IgD-negative memory B cell (primary cell): ENCODE measurements around the gene ALOX5. TPM values are rescaled to one million over a fixed set of nuclear protein-coding genes. Genes with fewer than 3 reads are reported as not detected.

Source experiments
- H3K27ac Mint-ChIP-seq, 3 donors: one replicate each; pipeline ENCODE4 v1.8.0; 2020 to 2022; ENCODE audit warnings: mild to moderate bottlenecking in 3 of 3, mixed read lengths in 3 of 3, moderate library complexity in 1 of 3
- H3K27me3 Mint-ChIP-seq: one replicate; pipeline ENCODE4 v1.8.0; 2021; ENCODE audit warnings: mixed read lengths
- H3K36me3 Mint-ChIP-seq: one replicate; pipeline ENCODE4 v1.8.0; 2020; ENCODE audit warnings: mild to moderate bottlenecking, mixed read lengths
- H3K4me1 Mint-ChIP-seq, 3 donors: one replicate each; pipeline ENCODE4 v1.8.0; 2020 to 2022; ENCODE audit warnings: mixed read lengths in 3 of 3, mild to moderate bottlenecking in 1 of 3
- H3K4me3 Mint-ChIP-seq, 4 donors: one replicate each; pipeline ENCODE4 v1.8.0; 2020 to 2022; ENCODE audit warnings: mild to moderate bottlenecking in 4 of 4, mixed read lengths in 4 of 4, moderate library complexity in 3 of 4
- H3K9me3 Mint-ChIP-seq, 3 donors: one replicate each; pipeline ENCODE4 v1.8.0; 2020 to 2021; ENCODE audit warnings: mixed read lengths in 3 of 3, mild to moderate bottlenecking in 1 of 3
- polyA plus RNA-seq: library from polyadenylated mRNA; unstranded; fragments of 300-500 nt; fragmentation: Illumina TruSeq; gene quantifications from one replicate; pipeline ENCODE4 v1.2.3, GENCODE V29; 2021

The ALOX5 gene
- polyA plus RNA-seq, 1 donor from 2014 or later: 193 TPM

- peak overlapping the region in 2 of 3 donors; percentile 14 to 41 for H3K27ac Mint-ChIP-seq
- H3K4me1 Mint-ChIP-seq: peaks cover 6 to 11% (median 6%) of the 10 kb centered on the region in 3 donors
- peaks cover 6% of the 10 kb centered on the region for H3K36me3 Mint-ChIP-seq
- no peaks in the 10 kb centered on the region for H3K9me3 Mint-ChIP-seq
- H3K27me3 Mint-ChIP-seq: no peaks in the 10 kb centered on the region
- no peak overlapping the region for H3K4me3 Mint-ChIP-seq
These were observed 71.2 kb downstream of the ALOX5 start for GRCh38 chr10:45444976-45445898.

GRCh38 chr10:45446858-45447257, 72.8 kb downstream of the ALOX5 start:
- Mint-ChIP-seq H3K27ac (no peak overlapping the region), H3K4me3 (no peak overlapping the region), H3K36me3 (peaks cover 12% of the 10 kb centered on the region), H3K9me3 (peaks cover 0 to 6% (median 2%) of the 10 kb centered on the region in 3 donors), H3K27me3 (no peaks in the 10 kb centered on the region), H3K4me1 (peaks cover 3 to 14% (median 14%) of the 10 kb centered on the region in 3 donors)

- H3K36me3 Mint-ChIP-seq: peaks cover 12% of the 10 kb centered on the region
These were observed 73.4 kb downstream of the ALOX5 start for GRCh38 chr10:45447416-45447815.

GRCh38 chr10:45450866-45451265, 76.8 kb downstream of the ALOX5 start:
- H3K4me3 Mint-ChIP-seq: peak overlapping the region in 1 of 4 donors; percentile 1
- H3K27me3 Mint-ChIP-seq: no peaks in the 10 kb centered on the region
- peaks cover 14% of the 10 kb centered on the region for H3K36me3 Mint-ChIP-seq
- peaks cover 21 to 41% (median 38%) of the 10 kb centered on the region in 3 donors for H3K4me1 Mint-ChIP-seq
- peaks cover 0 to 6% (median 2%) of the 10 kb centered on the region in 3 donors for H3K9me3 Mint-ChIP-seq
- H3K27ac Mint-ChIP-seq: peak overlapping the region in 1 of 3 donors; percentile 37

More at GRCh38 chr10:45447416-45447815, 73.4 kb downstream of the ALOX5 start:
- peaks cover 0 to 6% (median 2%) of the 10 kb centered on the region in 3 donors for H3K9me3 Mint-ChIP-seq
- no peak overlapping the region for H3K4me3 Mint-ChIP-seq
- peaks cover 3 to 17% (median 11%) of the 10 kb centered on the region in 3 donors for H3K4me1 Mint-ChIP-seq
- no peaks in the 10 kb centered on the region for H3K27me3 Mint-ChIP-seq
- peak overlapping the region in 1 of 3 donors; percentile 78 for H3K27ac Mint-ChIP-seq

GRCh38 chr10:45451407-45451806, 77.4 kb downstream of the ALOX5 start:
- H3K4me3 Mint-ChIP-seq: no peak overlapping the region
- no peaks in the 10 kb centered on the region for H3K27me3 Mint-ChIP-seq
- peak overlapping the region in 1 of 3 donors; percentile 37 for H3K27ac Mint-ChIP-seq
- H3K36me3 Mint-ChIP-seq: peaks cover 14% of the 10 kb centered on the region
- peaks cover 22 to 41% (median 38%) of the 10 kb centered on the region in 3 donors for H3K4me1 Mint-ChIP-seq
- peaks cover 0 to 6% (median 2%) of the 10 kb centered on the region in 3 donors for H3K9me3 Mint-ChIP-seq

- peaks cover 0 to 6% (median 2%) of the 10 kb centered on the region in 3 donors for H3K9me3 Mint-ChIP-seq
- no peak overlapping the region for H3K27ac Mint-ChIP-seq
- peaks cover 12% of the 10 kb centered on the region for H3K36me3 Mint-ChIP-seq
- no peaks in the 10 kb centered on the region for H3K27me3 Mint-ChIP-seq
- peaks cover 22 to 43% (median 36%) of the 10 kb centered on the region in 3 donors for H3K4me1 Mint-ChIP-seq
- H3K4me3 Mint-ChIP-seq: no peak overlapping the region
These were observed 78.3 kb downstream of the ALOX5 start for GRCh38 chr10:45452268-45452667.

- Mint-ChIP-seq H3K27ac (peak overlapping the region; percentile 40 to 86 (median 64)), H3K9me3 (peaks cover 0 to 6% (median 2%) of the 10 kb centered on the region in 3 donors), H3K27me3 (no peaks in the 10 kb centered on the region), H3K36me3 (peaks cover 11% of the 10 kb centered on the region), H3K4me3 (no peak overlapping the region), H3K4me1 (peaks cover 22 to 46% (median 39%) of the 10 kb centered on the region in 3 donors)
These were observed 78.9 kb downstream of the ALOX5 start for GRCh38 chr10:45452743-45453452.

GRCh38 chr10:45453639-45454255, 79.7 kb downstream of the ALOX5 start:
- H3K4me3 Mint-ChIP-seq: peak overlapping the region in 2 of 4 donors; percentile 76 to 81
- H3K27me3 Mint-ChIP-seq: no peaks in the 10 kb centered on the region
- H3K36me3 Mint-ChIP-seq: peaks cover 14% of the 10 kb centered on the region
- peaks cover 25 to 49% (median 45%) of the 10 kb centered on the region in 3 donors for H3K4me1 Mint-ChIP-seq
- peak overlapping the region; percentile 64 to 86 (median 78) for H3K27ac Mint-ChIP-seq
- peaks cover 0 to 6% (median 2%) of the 10 kb centered on the region in 3 donors for H3K9me3 Mint-ChIP-seq

- Mint-ChIP-seq H3K4me3 (peak overlapping the region in 1 of 4 donors; percentile 42), H3K27ac (peak overlapping the region; percentile 64 to 86 (median 67))
These were observed 80.2 kb downstream of the ALOX5 start for GRCh38 chr10:45454262-45454661.

GRCh38 chr10:45454859-45455258, 80.8 kb downstream of the ALOX5 start:
- H3K9me3 Mint-ChIP-seq: peaks cover 0 to 6% (median 2%) of the 10 kb centered on the region in 3 donors
- H3K27me3 Mint-ChIP-seq: no peaks in the 10 kb centered on the region
- peak overlapping the region; percentile 64 to 96 (median 86) for H3K27ac Mint-ChIP-seq
- H3K4me1 Mint-ChIP-seq: peaks cover 31 to 55% (median 51%) of the 10 kb centered on the region in 3 donors
- peak overlapping the region in 3 of 4 donors; percentile 25 to 78 (median 60) for H3K4me3 Mint-ChIP-seq
- peaks cover 20% of the 10 kb centered on the region for H3K36me3 Mint-ChIP-seq

More at GRCh38 chr10:45454262-45454661, 80.2 kb downstream of the ALOX5 start:
- Mint-ChIP-seq H3K36me3 (peaks cover 20% of the 10 kb centered on the region), H3K27me3 (no peaks in the 10 kb centered on the region), H3K4me1 (peaks cover 27 to 53% (median 50%) of the 10 kb centered on the region in 3 donors), H3K9me3 (peaks cover 0 to 6% (median 2%) of the 10 kb centered on the region in 3 donors)

GRCh38 chr10:45456233-45456632, 82.2 kb downstream of the ALOX5 start:
- Mint-ChIP-seq H3K27ac (peak overlapping the region; percentile 16 to 95 (median 64)), H3K36me3 (peaks cover 23% of the 10 kb centered on the region), H3K4me3 (peak overlapping the region in 1 of 4 donors; percentile 23), H3K4me1 (peaks cover 44 to 65% (median 55%) of the 10 kb centered on the region in 3 donors), H3K9me3 (peaks cover 0 to 4% (median 2%) of the 10 kb centered on the region in 3 donors), H3K27me3 (no peaks in the 10 kb centered on the region)

- Mint-ChIP-seq H3K27me3 (no peaks in the 10 kb centered on the region), H3K27ac (peak overlapping the region in 1 of 3 donors; percentile 76), H3K4me1 (peaks cover 49 to 69% (median 58%) of the 10 kb centered on the region in 3 donors), H3K36me3 (peaks cover 22% of the 10 kb centered on the region), H3K9me3 (no peaks in the 10 kb centered on the region), H3K4me3 (no peak overlapping the region)
These were observed 82.8 kb downstream of the ALOX5 start for GRCh38 chr10:45456822-45457221.

- peaks cover 23% of the 10 kb centered on the region for H3K36me3 Mint-ChIP-seq
- H3K27me3 Mint-ChIP-seq: no peaks in the 10 kb centered on the region
- H3K4me3 Mint-ChIP-seq: no peak overlapping the region
- peak overlapping the region in 2 of 3 donors; percentile 67 to 76 for H3K27ac Mint-ChIP-seq
- H3K9me3 Mint-ChIP-seq: no peaks in the 10 kb centered on the region
- peaks cover 54 to 74% (median 61%) of the 10 kb centered on the region in 3 donors for H3K4me1 Mint-ChIP-seq
These were observed 83.5 kb downstream of the ALOX5 start for GRCh38 chr10:45457487-45457886.

GRCh38 chr10:45460235-45460878, 86.3 kb downstream of the ALOX5 start:
- H3K27ac Mint-ChIP-seq: peak overlapping the region; percentile 96 to 97 (median 97)
- H3K27me3 Mint-ChIP-seq: no peaks in the 10 kb centered on the region
- H3K9me3 Mint-ChIP-seq: no peaks in the 10 kb centered on the region
- peaks cover 62 to 77% (median 66%) of the 10 kb centered on the region in 3 donors for H3K4me1 Mint-ChIP-seq
- peaks cover 22% of the 10 kb centered on the region for H3K36me3 Mint-ChIP-seq
- H3K4me3 Mint-ChIP-seq: peak overlapping the region; percentile 57 to 96 (median 94)
